GM10847 (cell line): ENCODE measurements around the gene THAP11.
A peak's percentile ranks its signal among the peaks of the same experiment; 100 is the strongest.

Experiments
- POLR2A ChIP-seq: IDR thresholded peaks from 2 replicates; pipeline ENCODE4 v1.6.1; 2011; ENCODE audit not compliant: insufficient read length; ENCODE audit errors: extremely low read depth

THAP11 gene

GRCh38 chr16:67825119-67825518 is 17.0 kb upstream of the THAP11 start:
- TF ChIP-seq POLR2A = no peak

GRCh38 chr16:67825906-67826305 is 16.2 kb upstream of the THAP11 start:
- no peak for TF ChIP-seq POLR2A

- TF ChIP-seq POLR2A = no peak
Measured at GRCh38 chr16:67828651-67829050, 13.5 kb upstream of the THAP11 start.

GRCh38 chr16:67833030-67833414 is 9.1 kb upstream of the THAP11 start:
- no peak for TF ChIP-seq POLR2A

GRCh38 chr16:67833415-67834241 is 8.5 kb upstream of the THAP11 start:
- peak; percentile 79 for TF ChIP-seq POLR2A

- TF ChIP-seq POLR2A = no peak
Measured at GRCh38 chr16:67834242-67834614, 7.9 kb upstream of the THAP11 start.

GRCh38 chr16:67837811-67838210 is 4.3 kb upstream of the THAP11 start:
- TF ChIP-seq POLR2A = no peak

- no peak for TF ChIP-seq POLR2A
Measured at GRCh38 chr16:67841198-67841815, 813 bp upstream of the THAP11 start.

- no peak for TF ChIP-seq POLR2A
Measured at GRCh38 chr16:67842509-67843342, 606 bp downstream of the THAP11 start.

- no peak for TF ChIP-seq POLR2A
Measured at GRCh38 chr16:67843343-67843765, 1.2 kb downstream of the THAP11 start.

GRCh38 chr16:67844497-67844896 is 2.4 kb downstream of the THAP11 start:
- no peak for TF ChIP-seq POLR2A

GRCh38 chr16:67845291-67846062 is 3.4 kb downstream of the THAP11 start:
- no peak for TF ChIP-seq POLR2A

- no peak for TF ChIP-seq POLR2A
Measured at GRCh38 chr16:67846063-67846319, 3.9 kb downstream of the THAP11 start.

- TF ChIP-seq POLR2A = peak; percentile 64
Measured at GRCh38 chr16:67846320-67847063, 4.4 kb downstream of the THAP11 start, which contains the start of gene NUTF2. NUTF2 (plus strand) TSS chr16:67846933; CDS start chr16:67865131, 18,198 bp downstream.
